Type B pancreatic cell (in vitro differentiated cells): ENCODE measurements around the gene MSI2. TPM values are rescaled to one million over a fixed set of nuclear protein-coding genes. Genes with fewer than 3 reads are reported as not detected.

ENCODE experiments used
- DNase-seq: peaks from one replicate; pipeline ENCODE4 v3.0.0; 2021; ENCODE audit warnings: mixed read lengths; ENCODE audit not compliant: unreplicated experiment; ENCODE audit errors: extremely low spot score
- H3K27ac Mint-ChIP-seq: 2 replicates; pipeline ENCODE4 v1.8.0; 2021; ENCODE audit warnings: mild to moderate bottlenecking, mixed read lengths
- H3K27me3 Mint-ChIP-seq: 2 replicates; pipeline ENCODE4 v1.8.0; 2021; ENCODE audit warnings: mixed read lengths
- H3K36me3 Mint-ChIP-seq: 2 replicates; pipeline ENCODE4 v1.8.0; 2021; ENCODE audit warnings: mixed read lengths
- H3K4me1 Mint-ChIP-seq: one replicate; pipeline ENCODE4 v1.8.0; 2021; ENCODE audit warnings: mixed read lengths; ENCODE audit not compliant: unreplicated experiment
- H3K4me3 Mint-ChIP-seq: 2 replicates; pipeline ENCODE4 v1.8.0; 2021; ENCODE audit warnings: mild to moderate bottlenecking, mixed read lengths
- H3K9me3 Mint-ChIP-seq: 2 replicates; pipeline ENCODE4 v1.8.0; 2021; ENCODE audit warnings: mixed read lengths
- total RNA-seq: library from RNA; stranded (reverse); gene quantifications from 2 replicates; pipeline ENCODE4 v1.2.1, GENCODE V29; 2021; ENCODE audit warnings: low replicate concordance
- TF ChIP-seq, protein P1 (sequence below): fragments of 200-600 bp; sonication (generic); conservative IDR thresholded peaks from 2 replicates; pipeline ENCODE4 v1.5.0; 2021; ENCODE audit warnings: antibody characterized with exemption, mild to moderate bottlenecking

The MSI2 gene
- total RNA-seq, 1 donor from 2014 or later, result 158 TPM

DNA sequence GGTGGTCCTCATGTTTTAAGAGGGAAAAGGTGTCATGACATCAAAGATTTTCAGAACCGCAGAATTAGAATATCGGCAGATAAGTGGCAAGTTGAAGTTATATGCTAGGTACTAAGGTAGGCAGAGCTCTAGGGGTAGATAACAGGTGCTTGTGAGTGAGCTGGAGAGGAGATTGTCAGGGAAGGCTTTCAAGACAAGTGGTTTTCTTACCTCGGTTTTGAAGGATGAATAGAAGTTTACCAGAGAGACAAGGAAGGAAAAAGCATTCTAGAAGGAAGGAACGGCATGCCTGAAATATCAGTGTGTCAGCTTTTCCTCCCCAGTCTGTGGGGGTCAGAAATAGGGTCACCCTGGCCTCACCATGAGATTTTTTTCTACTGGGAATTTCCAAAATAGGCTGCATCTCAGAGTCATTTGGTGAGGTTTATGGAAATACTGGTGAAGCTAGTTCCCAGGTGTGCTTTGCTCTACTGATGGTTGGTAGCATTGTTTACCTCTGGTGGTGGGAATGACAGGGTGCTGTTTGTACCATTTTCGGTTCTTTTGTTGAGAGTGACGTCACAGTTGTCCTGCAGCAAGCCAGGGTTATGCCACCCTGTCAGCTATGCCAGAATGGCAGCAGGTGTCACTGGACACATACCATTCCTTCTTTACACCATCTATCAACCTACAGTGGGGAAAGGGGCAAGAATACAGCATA lies 112.5 kb downstream of the MSI2 start:
- Mint-ChIP-seq H3K9me3 (no peaks in the 10 kb centered on the region), H3K4me1 (peaks cover 65% of the 10 kb centered on the region), H3K36me3 (peaks cover 21% of the 10 kb centered on the region), H3K4me3 (no peak overlapping the region), H3K27ac (peak overlapping the region; percentile 59), H3K27me3 (no peaks in the 10 kb centered on the region)
- TF ChIP-seq, protein P1, sequence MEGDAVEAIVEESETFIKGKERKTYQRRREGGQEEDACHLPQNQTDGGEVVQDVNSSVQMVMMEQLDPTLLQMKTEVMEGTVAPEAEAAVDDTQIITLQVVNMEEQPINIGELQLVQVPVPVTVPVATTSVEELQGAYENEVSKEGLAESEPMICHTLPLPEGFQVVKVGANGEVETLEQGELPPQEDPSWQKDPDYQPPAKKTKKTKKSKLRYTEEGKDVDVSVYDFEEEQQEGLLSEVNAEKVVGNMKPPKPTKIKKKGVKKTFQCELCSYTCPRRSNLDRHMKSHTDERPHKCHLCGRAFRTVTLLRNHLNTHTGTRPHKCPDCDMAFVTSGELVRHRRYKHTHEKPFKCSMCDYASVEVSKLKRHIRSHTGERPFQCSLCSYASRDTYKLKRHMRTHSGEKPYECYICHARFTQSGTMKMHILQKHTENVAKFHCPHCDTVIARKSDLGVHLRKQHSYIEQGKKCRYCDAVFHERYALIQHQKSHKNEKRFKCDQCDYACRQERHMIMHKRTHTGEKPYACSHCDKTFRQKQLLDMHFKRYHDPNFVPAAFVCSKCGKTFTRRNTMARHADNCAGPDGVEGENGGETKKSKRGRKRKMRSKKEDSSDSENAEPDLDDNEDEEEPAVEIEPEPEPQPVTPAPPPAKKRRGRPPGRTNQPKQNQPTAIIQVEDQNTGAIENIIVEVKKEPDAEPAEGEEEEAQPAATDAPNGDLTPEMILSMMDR, result no peak
- no peak for DNase-seq

DNA sequence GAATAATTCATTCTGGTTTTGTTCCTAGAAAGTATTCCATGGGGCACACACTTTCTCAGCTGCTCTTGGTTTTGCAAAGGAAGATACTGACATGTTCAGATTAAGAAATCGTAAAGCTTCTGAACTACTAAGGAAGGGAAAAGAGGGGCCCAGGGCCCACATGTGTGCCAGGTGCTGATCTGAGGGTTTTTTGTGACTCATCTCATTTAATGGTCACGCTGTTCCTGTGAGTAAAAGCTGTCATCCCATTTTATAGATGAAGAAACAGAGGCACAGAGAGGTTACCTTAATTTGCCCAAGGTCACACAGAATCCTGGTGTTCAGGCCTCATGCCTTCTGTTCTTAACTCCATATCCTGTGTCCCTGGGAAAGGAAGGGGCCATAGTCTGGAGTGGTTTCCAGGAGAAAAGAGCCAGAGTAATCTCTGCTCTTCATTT lies 113.2 kb downstream of the MSI2 start:
- peaks cover 59% of the 10 kb centered on the region for H3K4me1 Mint-ChIP-seq

DNA sequence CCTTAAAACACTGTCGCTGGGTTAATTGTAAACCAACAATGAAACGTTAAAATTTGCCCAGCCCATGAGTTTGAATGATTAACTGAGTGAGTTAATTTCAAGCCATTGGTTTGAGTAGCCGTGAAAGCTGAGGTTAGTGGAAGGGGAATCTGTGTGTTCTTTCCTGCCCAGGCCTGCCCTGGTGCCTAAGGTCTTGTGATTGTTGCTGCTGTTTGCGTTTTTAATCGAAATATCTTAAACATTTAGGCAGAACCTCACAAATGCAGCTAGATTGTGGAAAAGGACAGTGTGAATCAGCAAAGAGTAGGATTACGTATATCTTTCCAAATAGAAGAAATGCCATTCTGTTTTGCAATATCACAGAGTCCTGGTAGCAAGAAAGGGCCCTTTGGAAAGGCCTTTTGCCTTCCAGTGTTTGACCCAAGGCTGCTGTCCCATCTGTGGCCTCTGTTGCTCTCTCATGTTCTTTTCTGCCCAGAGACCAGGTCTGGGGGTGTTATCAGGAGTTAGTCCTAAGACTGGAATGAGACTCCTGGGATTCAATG lies 113.8 kb downstream of the MSI2 start:
- Mint-ChIP-seq H3K27me3 (no peaks in the 10 kb centered on the region), H3K4me3 (no peak overlapping the region), H3K4me1 (peaks cover 61% of the 10 kb centered on the region), H3K9me3 (no peaks in the 10 kb centered on the region), H3K36me3 (peaks cover 27% of the 10 kb centered on the region), H3K27ac (peak overlapping the region; percentile 59)
- DNase-seq, result no peak
- TF ChIP-seq, protein P1, result no peak

More for the DNA sequence above, 113.2 kb downstream of the MSI2 start:
- Mint-ChIP-seq H3K4me3 (no peak overlapping the region), H3K9me3 (no peaks in the 10 kb centered on the region), H3K36me3 (peaks cover 24% of the 10 kb centered on the region), H3K27me3 (no peaks in the 10 kb centered on the region), H3K27ac (peak overlapping the region; percentile 59)
- DNase-seq, result no peak
- TF ChIP-seq, protein P1, result no peak

DNA sequence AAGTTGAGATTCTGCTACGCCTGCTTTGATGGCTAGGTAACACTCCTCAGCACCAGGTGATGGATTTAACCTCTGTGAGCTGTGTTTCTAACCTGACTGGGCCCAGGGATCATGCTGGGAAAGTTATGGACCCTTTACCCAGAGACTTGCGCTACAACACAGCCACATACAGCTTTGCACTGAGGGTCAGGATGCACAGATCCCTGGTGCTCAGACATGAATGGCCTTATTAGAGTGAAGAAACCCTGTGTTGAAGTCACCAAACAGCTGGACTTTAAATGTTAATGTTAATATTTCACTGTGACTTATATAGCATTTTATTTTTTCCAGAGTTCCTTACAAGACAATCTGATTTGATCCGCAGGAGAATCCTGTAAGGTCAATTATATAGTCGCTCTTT lies 114.3 kb downstream of the MSI2 start:
- Mint-ChIP-seq H3K27ac (peak overlapping the region; percentile 59), H3K4me3 (no peak overlapping the region), H3K27me3 (no peaks in the 10 kb centered on the region), H3K9me3 (no peaks in the 10 kb centered on the region), H3K4me1 (peaks cover 61% of the 10 kb centered on the region), H3K36me3 (peaks cover 26% of the 10 kb centered on the region)
- TF ChIP-seq, protein P1, result no peak
- no peak for DNase-seq

DNA sequence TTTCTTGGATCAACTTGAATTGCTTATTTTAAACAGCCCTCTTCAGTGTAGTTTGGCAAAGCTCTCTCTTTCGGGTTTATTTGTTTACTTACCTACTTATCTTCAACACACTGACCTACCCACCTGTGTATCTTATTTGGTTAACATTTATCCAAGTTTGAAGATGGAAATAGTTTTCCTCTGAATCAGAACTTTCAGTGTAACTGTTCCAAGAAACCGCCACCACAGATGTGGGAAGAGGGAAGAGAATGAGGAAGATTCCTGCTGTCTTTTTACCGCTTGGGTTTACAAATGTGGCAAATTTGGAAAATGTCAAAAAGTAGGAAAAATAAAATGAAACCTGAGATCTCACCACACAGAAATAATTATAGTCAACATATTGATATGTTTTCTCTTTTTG lies 115.8 kb downstream of the MSI2 start:
- TF ChIP-seq, protein P1, result no peak
- H3K36me3 Mint-ChIP-seq, result peaks cover 25% of the 10 kb centered on the region
- H3K9me3 Mint-ChIP-seq, result no peaks in the 10 kb centered on the region
- no peak for DNase-seq
- H3K4me3 Mint-ChIP-seq, result peak overlapping the region; percentile 24
- no peaks in the 10 kb centered on the region for H3K27me3 Mint-ChIP-seq
- peaks cover 49% of the 10 kb centered on the region for H3K4me1 Mint-ChIP-seq
- H3K27ac Mint-ChIP-seq, result no peak overlapping the region
